Stimulated activated naive CD8-positive, alpha-beta T cell treated with anti-CD3 and anti-CD28 coated beads, Interleukin-15, amount 100 ng/mL, for 72 hours (primary cell): Measurements from ENCODE around the gene CRISPLD2.

Source experiments
- ATAC-seq: fragments of 150-1000 bp; cut with Tn5 transposase; 2 replicates; pipeline ENCODE4 v1.10.0; 2021; ENCODE audit warnings: mild to moderate bottlenecking, moderate library complexity
- DNase-seq, 2 donors: peaks; one replicate each; pipeline ENCODE4 v3.0.0; 2021 to 2022
- H3K27ac Mint-ChIP-seq, 2 donors: one replicate each; pipeline ENCODE4 v1.8.0; 2022; ENCODE audit warnings: mild to moderate bottlenecking in 2 of 2, mixed read lengths in 2 of 2, moderate library complexity in 2 of 2
- H3K27me3 Mint-ChIP-seq: one replicate; pipeline ENCODE4 v1.8.0; 2022; ENCODE audit warnings: mixed read lengths
- H3K4me1 Mint-ChIP-seq: one replicate; pipeline ENCODE4 v1.8.0; 2022; ENCODE audit warnings: mild to moderate bottlenecking, mixed read lengths
- H3K4me3 Mint-ChIP-seq, 2 donors: one replicate each; pipeline ENCODE4 v1.8.0; 2022; ENCODE audit warnings: mild to moderate bottlenecking in 2 of 2, mixed read lengths in 2 of 2, moderate library complexity in 1 of 2
- H3K9me3 Mint-ChIP-seq, 2 donors: one replicate each; pipeline ENCODE4 v1.8.0; 2022; ENCODE audit warnings: mixed read lengths in 2 of 2

The CRISPLD2 gene

GRCh38 chr16:84840687-84841627 lies 21.2 kb downstream of the CRISPLD2 start:
- no peak overlapping the region for H3K27ac Mint-ChIP-seq
- no peak for DNase-seq
- no peak overlapping the region for H3K4me3 Mint-ChIP-seq
- H3K4me1 Mint-ChIP-seq = peaks cover 40% of the 10 kb centered on the region
- H3K27me3 Mint-ChIP-seq = peaks cover 44% of the 10 kb centered on the region
- no peak for ATAC-seq
- no peaks in the 10 kb centered on the region for H3K9me3 Mint-ChIP-seq

GRCh38 chr16:84841787-84842300 lies 22.1 kb downstream of the CRISPLD2 start:
- H3K9me3 Mint-ChIP-seq = no peaks in the 10 kb centered on the region
- peak overlapping the region in 1 of 2 donors; percentile 66 for H3K4me3 Mint-ChIP-seq
- peaks cover 44% of the 10 kb centered on the region for H3K27me3 Mint-ChIP-seq
- H3K27ac Mint-ChIP-seq = no peak overlapping the region
- DNase-seq = no peak
- no peak for ATAC-seq
- H3K4me1 Mint-ChIP-seq = peaks cover 40% of the 10 kb centered on the region

- H3K4me3 Mint-ChIP-seq = peak overlapping the region in 1 of 2 donors; percentile 29
- H3K4me1 Mint-ChIP-seq = peaks cover 40% of the 10 kb centered on the region
- peaks cover 44% of the 10 kb centered on the region for H3K27me3 Mint-ChIP-seq
- H3K9me3 Mint-ChIP-seq = no peaks in the 10 kb centered on the region
- no peak for DNase-seq
- H3K27ac Mint-ChIP-seq = peak overlapping the region in 1 of 2 donors; percentile 60
- no peak for ATAC-seq
Observed at GRCh38 chr16:84842516-84843148, 22.8 kb downstream of the CRISPLD2 start.

- Mint-ChIP-seq H3K4me3 (peak overlapping the region in 1 of 2 donors; percentile 29), H3K27me3 (peaks cover 52% of the 10 kb centered on the region), H3K27ac (no peak overlapping the region), H3K9me3 (no peaks in the 10 kb centered on the region), H3K4me1 (peaks cover 40% of the 10 kb centered on the region)
- no peak for DNase-seq
- no peak for ATAC-seq
Observed at GRCh38 chr16:84843149-84844048, 23.6 kb downstream of the CRISPLD2 start.

DNA sequence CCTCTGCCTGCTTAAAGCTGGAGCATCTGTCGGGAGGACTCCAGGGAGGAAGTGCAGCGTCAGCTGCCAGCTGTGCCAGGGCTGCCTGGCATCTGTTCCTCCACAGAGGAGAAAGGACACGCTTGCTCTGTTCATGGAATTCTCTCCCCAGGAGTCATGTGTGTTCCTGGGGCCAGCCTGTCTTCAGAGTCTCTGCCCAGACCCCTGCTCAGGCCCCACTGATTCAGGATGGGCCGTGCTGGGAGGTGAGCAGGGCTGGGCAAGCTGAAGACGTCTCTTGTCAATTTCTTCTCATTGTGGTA lies 24.2 kb downstream of the CRISPLD2 start:
- Mint-ChIP-seq H3K9me3 (no peaks in the 10 kb centered on the region), H3K4me1 (peaks cover 40% of the 10 kb centered on the region), H3K27ac (no peak overlapping the region), H3K27me3 (peaks cover 53% of the 10 kb centered on the region), H3K4me3 (no peak overlapping the region)
- DNase-seq (no peak), ATAC-seq (no peak)

DNA sequence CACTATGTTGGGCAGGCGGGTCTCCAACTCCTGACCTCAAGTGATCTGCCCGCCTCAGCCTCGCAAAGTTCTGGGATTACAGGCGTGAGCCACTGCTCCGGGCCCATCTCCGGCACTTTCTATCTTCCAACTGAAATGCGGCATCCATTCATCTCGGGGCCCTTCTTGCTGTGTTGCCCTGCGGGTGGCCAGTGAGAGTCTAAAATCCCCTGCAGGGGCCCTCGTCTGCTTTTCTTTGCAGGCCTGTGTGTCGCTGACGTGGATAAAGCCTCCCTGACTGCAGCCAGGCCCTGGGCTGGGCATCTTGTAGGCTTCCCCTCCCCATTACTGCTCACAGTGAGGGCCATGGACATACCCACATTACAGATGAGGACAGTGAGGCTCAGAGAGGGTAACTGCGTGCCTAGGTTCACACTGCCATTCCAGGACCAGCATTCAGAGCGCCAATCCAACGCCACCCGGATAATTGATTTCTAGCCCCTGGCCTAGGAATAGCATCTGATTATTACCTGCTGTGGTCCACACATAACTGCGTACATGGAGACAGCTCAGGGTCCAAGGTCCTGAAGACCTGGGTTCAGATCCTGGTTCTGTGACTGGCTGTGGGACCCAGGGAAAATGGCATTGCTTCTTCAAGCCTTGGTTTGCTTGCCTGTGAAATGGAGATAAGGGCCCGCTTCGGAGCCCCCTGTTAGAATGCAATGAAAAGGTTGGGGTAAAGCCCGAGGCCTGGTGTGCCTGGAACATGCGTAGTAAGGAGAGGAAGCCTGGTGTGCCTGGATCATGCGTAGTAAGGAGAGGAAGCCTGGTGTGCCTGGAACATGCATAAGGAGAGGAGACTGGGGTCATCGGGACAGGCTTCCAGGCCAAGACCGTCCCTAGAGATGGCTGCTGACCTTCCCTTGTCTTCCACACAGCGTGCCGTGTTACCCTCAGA lies 25.0 kb downstream of the CRISPLD2 start:
- peaks cover 45% of the 10 kb centered on the region for H3K27me3 Mint-ChIP-seq
- no peak overlapping the region for H3K27ac Mint-ChIP-seq
- no peak for ATAC-seq
- H3K4me1 Mint-ChIP-seq = peaks cover 40% of the 10 kb centered on the region
- no peak for DNase-seq
- no peak overlapping the region for H3K4me3 Mint-ChIP-seq
- no peaks in the 10 kb centered on the region for H3K9me3 Mint-ChIP-seq

- H3K27me3 Mint-ChIP-seq = peaks cover 38% of the 10 kb centered on the region
- H3K4me3 Mint-ChIP-seq = no peak overlapping the region
- ATAC-seq = no peak
- no peaks in the 10 kb centered on the region for H3K9me3 Mint-ChIP-seq
- no peak overlapping the region for H3K27ac Mint-ChIP-seq
- H3K4me1 Mint-ChIP-seq = peaks cover 40% of the 10 kb centered on the region
- DNase-seq = no peak
Observed at GRCh38 chr16:84845496-84846002, 25.8 kb downstream of the CRISPLD2 start.

GRCh38 chr16:84847564-84848355 lies 28.0 kb downstream of the CRISPLD2 start:
- peaks cover 26% of the 10 kb centered on the region for H3K27me3 Mint-ChIP-seq
- H3K9me3 Mint-ChIP-seq = no peaks in the 10 kb centered on the region
- DNase-seq = no peak
- no peak for ATAC-seq
- H3K4me1 Mint-ChIP-seq = peaks cover 19% of the 10 kb centered on the region
- H3K4me3 Mint-ChIP-seq = no peak overlapping the region
- no peak overlapping the region for H3K27ac Mint-ChIP-seq

DNA sequence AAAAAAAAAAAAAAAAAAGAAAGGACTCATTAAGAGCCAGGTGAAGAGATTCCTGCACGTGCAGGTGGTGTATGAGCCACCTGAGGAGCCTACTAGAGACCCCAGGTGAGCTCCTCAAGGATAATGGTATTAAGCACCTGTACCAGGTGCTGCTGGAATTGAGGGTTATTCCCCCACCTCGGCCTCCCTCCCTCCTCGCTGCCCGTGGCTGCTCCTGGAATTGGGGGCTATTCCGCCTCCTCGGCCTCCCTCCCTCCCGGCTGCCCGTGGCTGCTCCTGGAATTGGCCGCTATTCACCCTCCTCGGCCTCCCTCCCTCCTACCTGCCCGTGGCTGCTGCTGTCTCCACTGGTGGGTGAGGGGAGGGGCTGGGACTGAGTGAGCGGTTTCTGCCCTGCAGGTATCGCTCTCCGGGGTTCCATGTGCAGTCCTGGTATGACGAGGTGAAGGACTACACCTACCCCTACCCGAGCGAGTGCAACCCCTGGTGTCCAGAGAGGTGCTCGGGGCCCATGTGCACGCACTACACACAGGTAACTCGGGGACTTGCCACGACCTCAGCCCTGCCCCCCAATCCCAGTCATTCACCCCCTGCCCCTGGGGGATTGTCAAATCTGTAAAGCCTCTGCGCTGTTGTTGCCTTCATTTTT lies 29.3 kb downstream of the CRISPLD2 start:
- Mint-ChIP-seq H3K9me3 (no peaks in the 10 kb centered on the region), H3K4me3 (no peak overlapping the region), H3K27ac (no peak overlapping the region), H3K4me1 (peaks cover 5% of the 10 kb centered on the region), H3K27me3 (peaks cover 32% of the 10 kb centered on the region)
- no peak for DNase-seq
- no peak for ATAC-seq

DNA sequence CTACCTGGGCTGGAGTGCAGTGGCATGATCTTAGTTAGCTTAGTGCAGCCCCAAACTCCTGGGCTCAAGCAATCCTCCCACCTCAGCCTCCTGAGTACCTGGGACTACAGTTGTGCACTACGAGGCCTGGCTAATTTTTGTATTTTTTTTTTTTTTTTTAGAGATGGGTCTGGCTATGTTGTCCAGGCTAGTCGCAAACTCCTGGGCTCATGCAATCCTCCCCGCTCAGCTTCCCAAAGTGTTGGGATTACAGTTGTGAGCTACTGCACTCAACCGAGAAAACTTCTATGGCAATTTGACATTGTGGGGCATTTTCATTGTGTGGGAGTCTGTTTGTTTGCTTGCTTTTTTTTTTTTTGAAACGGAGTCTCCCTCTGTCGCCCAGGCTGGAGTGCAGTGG lies 30.0 kb downstream of the CRISPLD2 start:
- Mint-ChIP-seq H3K27ac (no peak overlapping the region), H3K4me3 (no peak overlapping the region), H3K4me1 (no peaks in the 10 kb centered on the region), H3K9me3 (no peaks in the 10 kb centered on the region), H3K27me3 (peaks cover 32% of the 10 kb centered on the region)
- no peak for DNase-seq
- no peak for ATAC-seq

- ATAC-seq (no peak), DNase-seq (no peak)
- Mint-ChIP-seq H3K4me1 (no peaks in the 10 kb centered on the region), H3K27me3 (peaks cover 32% of the 10 kb centered on the region), H3K4me3 (no peak overlapping the region), H3K27ac (no peak overlapping the region), H3K9me3 (no peaks in the 10 kb centered on the region)
Observed at GRCh38 chr16:84850714-84851113, 30.9 kb downstream of the CRISPLD2 start.

GRCh38 chr16:84851192-84852127 lies 31.7 kb downstream of the CRISPLD2 start:
- Mint-ChIP-seq H3K27ac (peak overlapping the region in 1 of 2 donors; percentile 44), H3K27me3 (peaks cover 32% of the 10 kb centered on the region), H3K9me3 (no peaks in the 10 kb centered on the region), H3K4me1 (no peaks in the 10 kb centered on the region), H3K4me3 (no peak overlapping the region)
- DNase-seq = no peak
- ATAC-seq = no peak
